Cerebellar nuclear complex (tissue), 1 donor: ENCODE measurements around the gene SERPINB6.
"Not testable (repeated sequence)": the region's sequence is repeated elsewhere in the genome, so short reads cannot be mapped to it uniquely, and the experiment has no call there.

Experiments
- DNase-seq, 2 experiments: peaks; one replicate each; lab custom pipeline; 2025; lab: John Stamatoyannopoulos, UW

The SERPINB6 gene

DNA sequence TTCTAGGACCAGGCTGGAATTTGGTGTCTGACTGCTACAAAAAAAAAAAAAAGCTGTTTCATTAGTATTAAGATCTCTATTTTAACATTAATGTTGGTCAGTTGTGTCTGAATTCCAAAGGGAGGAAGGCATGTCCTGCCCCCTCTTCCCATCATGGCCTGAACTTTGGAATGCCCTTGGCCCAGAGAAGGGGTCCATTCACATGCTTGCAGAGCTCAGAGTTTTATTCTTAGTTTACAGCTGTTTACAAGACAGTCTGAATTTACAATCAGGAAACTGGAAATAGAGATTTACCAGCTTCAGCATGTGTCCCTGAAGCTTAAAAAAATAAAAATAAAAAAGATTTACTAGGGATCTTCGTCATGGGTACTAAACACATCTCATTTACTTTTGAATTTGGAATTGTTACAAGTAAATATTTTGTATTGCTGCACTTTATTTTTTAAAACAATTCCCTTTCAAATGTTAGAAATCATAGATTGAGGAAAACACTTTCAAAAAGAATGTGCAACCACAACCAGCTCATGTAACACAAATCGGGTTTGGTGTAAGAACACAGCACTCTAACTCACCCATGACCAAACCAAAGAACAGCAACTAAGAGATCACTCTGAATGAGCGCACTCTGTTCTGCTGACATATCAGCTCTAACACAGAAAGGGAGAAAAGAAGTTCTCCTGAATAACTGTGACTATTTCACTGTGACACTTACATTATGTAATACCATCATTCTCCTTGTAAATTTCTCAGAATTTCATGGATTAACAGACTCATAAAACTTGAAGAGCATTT is 6.6 kb upstream of the SERPINB6 start:
- DNase-seq = no peak

DNA sequence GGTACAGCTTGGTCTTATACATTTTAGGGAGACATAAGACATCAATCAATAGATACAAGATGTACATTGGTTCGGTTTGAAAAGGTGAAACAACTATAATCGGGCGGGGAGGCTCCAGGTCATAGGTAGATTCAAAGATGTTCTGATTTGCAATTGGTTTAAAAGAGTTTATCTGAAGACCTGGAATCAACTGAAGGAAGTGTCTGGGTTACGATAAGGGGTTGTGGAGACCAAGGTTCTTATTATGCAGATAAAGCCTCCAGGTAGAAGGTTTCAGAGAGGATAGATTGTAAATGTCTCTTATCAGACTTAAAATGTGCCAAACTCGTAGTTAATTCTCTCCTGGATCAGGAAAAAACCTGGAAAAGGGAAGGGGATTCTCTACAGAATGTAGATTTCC is 5.9 kb upstream of the SERPINB6 start:
- no peak for DNase-seq

- no peak for DNase-seq
Observed at GRCh38 chr6:2976571-2977085, 5.3 kb upstream of the SERPINB6 start.

DNA sequence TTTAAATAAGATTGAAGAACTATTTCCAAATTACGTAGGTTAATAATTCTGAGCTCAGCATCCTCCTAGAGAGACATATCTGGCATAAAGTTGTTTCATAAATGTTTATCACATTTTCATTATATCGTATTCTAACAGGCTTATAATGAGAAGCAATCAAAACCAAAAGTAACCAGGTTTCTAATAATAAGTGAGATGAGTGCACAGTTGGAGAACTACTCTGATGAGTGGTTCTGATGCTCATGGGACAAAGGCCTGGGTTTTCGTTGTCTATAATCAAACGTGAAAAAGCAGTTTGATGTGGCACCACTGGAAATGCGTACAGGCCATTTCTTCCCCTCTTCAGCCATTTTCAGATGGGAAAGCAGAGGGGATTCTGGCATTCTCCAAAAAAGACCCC is 4.7 kb upstream of the SERPINB6 start:
- DNase-seq = no peak

DNA sequence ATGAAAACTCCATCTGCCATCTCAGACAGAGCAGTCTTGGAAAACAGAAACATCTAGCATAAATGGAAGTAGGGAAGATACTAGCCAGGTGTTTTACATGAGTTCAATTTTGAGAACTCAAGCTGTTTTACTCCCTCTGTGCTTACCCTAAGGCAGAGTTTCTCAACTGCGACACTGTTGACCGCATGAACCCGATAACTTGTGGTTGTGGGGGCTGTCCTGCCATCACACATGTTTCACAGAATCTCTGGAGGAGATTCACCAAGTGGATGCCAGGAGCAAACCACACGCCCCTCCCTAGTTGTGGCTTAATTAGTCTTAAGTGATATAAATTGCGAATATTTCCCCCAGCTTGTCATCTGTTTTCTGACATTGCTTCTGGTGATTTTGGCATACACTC is 2.3 kb upstream of the SERPINB6 start:
- DNase-seq = no peak

GRCh38 chr6:2973180-2973579 is 1.8 kb upstream of the SERPINB6 start:
- not testable (repeated sequence) for DNase-seq

DNA sequence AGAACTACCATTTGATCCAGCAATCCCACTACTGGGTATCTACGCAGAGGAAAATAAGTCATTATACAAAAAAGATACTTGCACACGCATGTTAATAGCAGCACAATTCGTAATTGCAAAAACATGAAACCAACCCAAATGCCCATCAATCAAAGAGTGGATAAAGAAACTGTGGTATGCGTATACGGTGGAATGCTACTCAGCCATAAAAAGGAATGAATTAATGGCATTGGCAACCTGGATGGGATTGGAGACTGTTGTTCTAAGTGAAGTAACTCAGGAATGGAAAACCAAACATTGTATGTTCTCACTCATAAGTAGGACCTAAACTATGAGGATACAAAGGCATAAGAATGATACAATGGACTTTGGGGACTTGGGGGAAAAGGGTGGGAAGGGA is 1.3 kb upstream of the SERPINB6 start:
- not testable (repeated sequence) for DNase-seq

DNA sequence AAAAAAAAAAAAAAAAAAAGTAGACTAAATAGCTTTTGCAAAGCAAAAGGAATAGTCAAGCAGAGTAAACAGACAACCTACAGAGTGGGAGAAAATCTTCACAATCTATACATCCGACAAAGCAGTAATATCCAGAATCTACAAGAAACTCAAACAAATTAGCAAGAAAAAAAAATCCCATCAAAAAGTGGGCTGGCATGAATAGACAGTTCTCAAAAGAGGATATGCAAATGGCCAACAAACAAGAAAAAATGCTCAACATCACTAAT is 786 bp upstream of the SERPINB6 start:
- not testable (repeated sequence) for DNase-seq

DNA sequence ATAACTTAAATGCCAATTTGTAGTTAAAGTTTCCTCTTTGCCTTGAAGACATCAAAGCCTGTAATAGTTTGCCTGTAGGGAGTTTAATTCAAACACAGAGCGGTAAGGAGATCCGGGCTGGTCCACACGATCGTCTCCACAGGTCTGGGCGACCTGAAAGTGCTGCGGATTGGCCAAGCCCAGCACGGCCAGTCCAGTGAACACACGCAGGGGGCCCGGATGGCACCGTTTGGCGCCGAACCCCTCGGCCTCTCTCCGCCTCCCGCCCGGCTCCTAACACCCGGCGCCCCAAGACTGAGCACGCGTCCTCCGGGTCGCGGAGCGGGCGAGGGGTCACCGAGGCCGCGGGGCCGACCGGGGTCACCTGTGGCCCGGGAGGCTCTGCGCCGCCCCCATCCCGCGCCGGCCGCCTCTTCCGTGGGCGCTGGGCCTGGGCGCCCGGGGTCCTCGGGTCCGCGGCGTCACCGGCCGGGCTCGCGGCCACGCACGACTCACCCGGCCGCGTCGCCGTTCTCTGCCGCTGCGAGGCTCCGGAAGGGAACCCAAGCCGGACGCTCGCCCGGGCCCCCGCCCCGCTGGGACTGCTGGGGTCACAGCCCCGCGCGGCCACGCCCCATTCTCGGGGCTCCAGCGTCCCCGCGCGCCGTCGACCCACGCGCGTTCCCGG is 481 bp downstream of the SERPINB6 start:
- no peak for DNase-seq

GRCh38 chr6:2970034-2970685 is 1.2 kb downstream of the SERPINB6 start:
- no peak for DNase-seq

GRCh38 chr6:2969549-2969948 is 1.8 kb downstream of the SERPINB6 start:
- DNase-seq = no peak

DNA sequence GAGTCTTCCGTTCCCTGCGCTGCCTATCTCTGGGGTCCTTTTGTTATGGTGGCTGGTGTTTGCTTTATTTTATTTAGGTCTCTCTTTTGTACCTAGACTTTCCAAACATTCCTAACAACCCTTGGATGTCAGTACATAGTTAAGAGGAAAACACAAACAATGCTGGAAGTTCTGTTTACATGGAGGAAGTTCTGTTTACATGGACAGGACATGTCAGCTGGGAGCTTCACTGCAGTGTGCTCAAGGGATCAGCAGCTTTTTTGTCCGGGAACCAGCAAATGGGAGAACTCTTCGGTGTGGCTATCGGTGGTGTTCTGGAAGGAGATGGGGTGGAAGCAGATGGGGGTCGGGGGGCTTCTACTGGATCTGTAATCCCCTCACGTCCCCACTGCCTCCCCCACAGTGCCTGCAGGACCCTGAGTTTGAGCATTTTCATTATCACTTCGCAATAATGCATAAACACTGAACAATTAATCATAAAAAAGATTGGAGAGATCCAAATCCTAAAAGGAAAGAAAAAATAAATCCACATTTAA is 2.7 kb downstream of the SERPINB6 start:
- DNase-seq = no peak

DNA sequence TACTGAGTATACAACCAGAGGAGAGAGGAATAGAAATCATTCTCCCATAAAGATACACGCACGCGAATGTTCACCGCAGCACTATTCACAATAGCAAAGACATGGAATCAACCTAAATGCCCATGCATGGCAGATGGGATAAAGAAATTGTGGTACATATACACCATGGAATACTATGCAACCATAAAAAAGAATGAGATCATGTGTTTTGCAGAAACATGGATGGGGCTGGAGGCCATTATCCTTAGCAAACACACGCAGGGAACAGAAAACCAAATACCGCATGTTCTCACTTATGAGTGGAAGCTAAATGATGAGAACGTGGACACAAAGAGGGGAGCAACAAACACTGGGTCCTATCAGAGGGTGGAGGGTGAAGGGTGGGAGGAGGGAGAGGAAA is 3.4 kb downstream of the SERPINB6 start:
- no peak for DNase-seq

DNA sequence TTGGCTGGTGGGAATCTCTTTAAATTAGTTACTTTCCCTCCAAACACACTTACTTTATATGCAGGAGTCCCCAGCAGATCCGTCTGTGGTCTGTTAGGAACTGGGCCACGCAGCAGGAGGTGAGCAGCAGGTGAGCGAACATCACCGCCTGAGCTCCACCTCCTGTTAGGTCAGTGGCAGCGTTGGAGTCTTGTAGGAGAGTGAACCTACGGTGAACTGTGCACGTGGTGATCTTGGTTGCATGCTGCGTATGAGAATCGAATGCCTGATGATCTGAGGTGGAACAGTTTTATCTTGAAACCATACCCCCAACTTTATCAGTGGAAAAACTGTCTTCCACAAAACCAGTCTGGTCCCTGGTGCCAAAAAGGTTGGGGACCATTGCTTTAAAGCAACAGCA is 5.0 kb downstream of the SERPINB6 start:
- DNase-seq = no peak

GRCh38 chr6:2964793-2965505 is 6.4 kb downstream of the SERPINB6 start:
- DNase-seq = no peak

GRCh38 chr6:2963756-2964155 is 7.6 kb downstream of the SERPINB6 start:
- DNase-seq = no peak

- no peak for DNase-seq
Observed at GRCh38 chr6:2962636-2963035, 8.7 kb downstream of the SERPINB6 start.

DNA sequence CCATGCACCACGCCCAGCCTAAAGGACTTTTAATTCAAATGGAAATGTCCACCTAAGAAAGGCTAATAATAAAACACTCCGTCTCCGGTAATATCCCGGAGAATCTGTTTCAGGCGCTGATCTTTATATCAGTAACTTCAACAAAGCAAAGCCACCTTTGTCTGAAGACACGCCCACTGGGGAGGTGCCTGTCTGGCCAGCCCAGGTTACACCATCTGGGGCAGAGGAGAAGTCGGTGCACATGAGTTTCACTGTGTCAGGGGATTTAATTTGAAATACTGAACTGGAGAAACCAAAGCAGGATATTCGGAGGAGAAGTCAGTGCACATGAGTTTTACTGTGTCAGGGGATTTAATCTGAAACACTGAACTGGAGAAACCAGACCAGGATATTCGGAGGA is 9.4 kb downstream of the SERPINB6 start:
- no peak for DNase-seq

- no peak for DNase-seq
Observed at GRCh38 chr6:2961506-2961905, 9.9 kb downstream of the SERPINB6 start.

- DNase-seq = no peak
Observed at GRCh38 chr6:2960935-2961334, 10.4 kb downstream of the SERPINB6 start.

- no peak for DNase-seq
Observed at GRCh38 chr6:2959909-2960719, 11.3 kb downstream of the SERPINB6 start.
